Mesenteric fat pad (tissue), 1 donor: Measurements from ENCODE around the gene CD180. TPM values are rescaled to one million over a fixed set of nuclear protein-coding genes. Genes with fewer than 3 reads are reported as not detected.
"Not testable (repeated sequence)": the region's sequence is repeated elsewhere in the genome, so short reads cannot be mapped to it uniquely, and the experiment has no call there.

ENCODE experiments used
- DNase-seq: peaks from one replicate; pipeline ENCODE4 v3.0.0-alpha.2; 2020; ENCODE audit warnings: low spot score
- total RNA-seq: library from RNA; stranded (reverse); fragmentation: NEBNext Ultra II Directional; extraction: Animal tissue kit (Norgen Biotek cat#: 25700); gene quantifications from one replicate; pipeline ENCODE4 v1.2.1, GENCODE V29; 2021
- donor health status: DM: yes; HTN: yes; CAD: no.

The CD180 gene
- total RNA-seq, 1 donor from 2014 or later, result 2.6 TPM

GRCh38 chr5:67189931-67190330 lies 6.7 kb downstream of the CD180 start:
- DNase-seq, result no peak

- no peak for DNase-seq
These were observed 7.6 kb downstream of the CD180 start for GRCh38 chr5:67189079-67189354.

- no peak for DNase-seq
These were observed 8.1 kb downstream of the CD180 start for GRCh38 chr5:67188274-67189078.

- DNase-seq, result no peak
These were observed 9.4 kb downstream of the CD180 start for GRCh38 chr5:67187006-67187715.

GRCh38 chr5:67183859-67184258 lies 12.7 kb downstream of the CD180 start:
- no peak for DNase-seq

- DNase-seq, result no peak
These were observed 14.3 kb downstream of the CD180 start for GRCh38 chr5:67182301-67182790.

DNA sequence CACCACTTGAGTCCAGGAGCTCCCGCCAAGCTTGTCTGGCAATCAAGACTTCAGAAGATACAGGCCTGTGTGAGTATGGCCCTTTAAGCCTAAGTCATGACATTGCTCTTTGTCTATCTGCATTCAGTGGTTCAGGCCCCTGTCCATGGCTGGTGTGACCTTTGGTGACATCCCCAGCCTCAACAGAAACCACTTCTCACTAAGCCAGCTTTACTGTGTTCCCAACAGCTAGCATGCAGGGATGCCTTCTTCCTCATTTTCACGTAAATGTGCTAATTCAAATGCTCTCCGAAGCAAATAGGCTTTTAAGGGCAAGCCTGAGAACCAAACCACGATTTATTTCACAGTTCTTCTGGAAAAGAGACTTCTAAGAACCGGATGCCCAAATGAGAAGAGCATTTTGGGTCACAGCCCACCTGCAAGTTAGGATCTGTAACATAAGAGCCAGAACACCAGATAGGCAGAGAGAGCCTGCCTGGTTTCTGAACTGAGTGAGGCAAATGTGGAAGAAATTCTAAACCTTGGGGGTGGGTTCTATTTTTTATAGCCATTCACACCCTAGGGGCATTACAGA lies 14.9 kb downstream of the CD180 start:
- DNase-seq, result no peak

DNA sequence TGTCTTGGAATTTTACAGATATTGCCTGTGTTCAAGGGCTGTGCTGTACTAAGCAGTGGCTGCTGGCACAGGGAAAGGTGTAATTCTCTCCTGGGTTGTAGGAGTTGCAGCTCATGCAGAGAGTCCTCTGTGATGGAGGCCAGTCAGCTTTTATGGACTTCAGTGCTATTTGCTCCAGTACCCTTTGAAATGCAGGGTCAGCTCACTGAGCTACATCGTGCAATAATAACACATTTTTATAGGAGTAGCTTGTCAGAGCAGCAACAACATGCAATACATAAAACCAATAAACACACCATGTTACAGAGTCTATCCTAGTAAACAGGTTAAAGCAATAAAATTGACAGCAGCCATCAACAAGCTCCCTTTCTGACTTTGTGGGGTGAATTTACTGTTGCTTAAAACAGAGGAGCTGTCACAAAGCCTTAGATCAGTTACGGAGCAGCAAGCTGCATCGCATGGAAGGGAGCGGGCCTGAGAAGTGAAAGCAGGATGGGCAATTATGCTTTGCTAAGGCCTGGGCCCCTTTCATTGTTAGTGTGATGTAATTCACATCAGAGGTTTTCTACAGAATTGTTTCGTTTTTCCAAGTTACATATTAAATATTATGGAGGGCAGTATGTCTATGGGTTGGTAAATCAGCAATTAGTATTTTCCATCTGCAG lies 16.8 kb downstream of the CD180 start:
- no peak for DNase-seq

GRCh38 chr5:67178966-67179365 lies 17.6 kb downstream of the CD180 start:
- no peak for DNase-seq

- DNase-seq, result no peak
These were observed 18.5 kb downstream of the CD180 start for GRCh38 chr5:67178085-67178484.

GRCh38 chr5:67176936-67177335 lies 19.7 kb downstream of the CD180 start:
- no peak for DNase-seq

DNA sequence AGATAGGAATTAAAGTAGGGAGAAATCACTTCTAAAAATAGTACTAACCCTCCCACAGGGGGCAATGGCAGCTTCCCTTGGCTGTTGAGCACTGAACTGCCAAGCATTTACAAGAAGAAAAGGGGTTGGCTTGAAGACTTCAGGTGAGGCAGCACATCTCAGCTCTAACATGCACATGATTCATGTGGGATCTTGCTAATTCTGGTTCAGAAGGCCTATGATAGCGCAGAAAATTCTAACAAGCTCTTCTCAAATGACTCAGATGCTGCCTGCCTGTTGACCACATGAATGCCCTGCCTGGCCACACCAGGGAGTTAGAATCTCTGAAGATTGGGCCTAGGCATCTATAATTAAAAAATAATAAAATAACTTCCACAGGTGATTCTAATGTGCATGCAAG lies 22.6 kb downstream of the CD180 start:
- DNase-seq, result no peak

DNA sequence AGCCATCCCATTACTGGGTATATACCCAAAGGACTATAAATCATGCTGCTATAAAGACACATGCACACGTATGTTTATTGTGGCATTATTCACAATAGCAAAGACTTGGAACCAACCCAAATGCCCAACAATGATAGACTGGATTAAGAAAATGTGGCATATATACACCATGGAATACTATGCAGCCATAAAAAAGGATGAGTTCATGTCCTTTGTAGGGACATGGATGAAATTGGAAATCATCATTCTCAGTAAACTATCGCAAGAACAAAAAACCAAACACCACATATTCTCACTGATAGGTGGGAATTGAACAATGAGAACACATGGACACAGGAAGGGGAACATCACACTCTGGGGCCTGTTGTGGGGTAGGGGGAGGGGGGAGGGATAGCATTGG lies 23.2 kb downstream of the CD180 start:
- not testable (repeated sequence) for DNase-seq

DNA sequence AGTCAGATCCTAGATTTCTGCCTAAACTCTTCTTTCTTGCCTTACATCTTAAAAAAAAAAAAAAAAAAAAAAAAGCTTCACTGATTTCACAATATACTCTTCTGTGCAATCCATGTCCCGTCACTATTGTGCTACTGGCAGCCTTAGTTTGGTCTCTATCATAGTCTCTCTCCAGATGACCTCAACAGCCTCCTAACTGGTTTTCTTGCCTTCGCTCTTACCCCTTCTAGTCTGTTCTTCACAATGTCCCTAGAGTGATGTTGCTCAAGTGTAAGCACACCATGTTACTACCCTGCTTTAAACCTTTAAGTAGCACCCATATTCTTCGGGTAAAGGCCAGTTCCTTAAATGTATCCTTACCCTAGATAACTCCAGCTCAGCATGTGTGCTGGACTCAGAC lies 25.8 kb downstream of the CD180 start:
- DNase-seq, result no peak

GRCh38 chr5:67168069-67168468 lies 28.5 kb downstream of the CD180 start:
- DNase-seq, result no peak

DNA sequence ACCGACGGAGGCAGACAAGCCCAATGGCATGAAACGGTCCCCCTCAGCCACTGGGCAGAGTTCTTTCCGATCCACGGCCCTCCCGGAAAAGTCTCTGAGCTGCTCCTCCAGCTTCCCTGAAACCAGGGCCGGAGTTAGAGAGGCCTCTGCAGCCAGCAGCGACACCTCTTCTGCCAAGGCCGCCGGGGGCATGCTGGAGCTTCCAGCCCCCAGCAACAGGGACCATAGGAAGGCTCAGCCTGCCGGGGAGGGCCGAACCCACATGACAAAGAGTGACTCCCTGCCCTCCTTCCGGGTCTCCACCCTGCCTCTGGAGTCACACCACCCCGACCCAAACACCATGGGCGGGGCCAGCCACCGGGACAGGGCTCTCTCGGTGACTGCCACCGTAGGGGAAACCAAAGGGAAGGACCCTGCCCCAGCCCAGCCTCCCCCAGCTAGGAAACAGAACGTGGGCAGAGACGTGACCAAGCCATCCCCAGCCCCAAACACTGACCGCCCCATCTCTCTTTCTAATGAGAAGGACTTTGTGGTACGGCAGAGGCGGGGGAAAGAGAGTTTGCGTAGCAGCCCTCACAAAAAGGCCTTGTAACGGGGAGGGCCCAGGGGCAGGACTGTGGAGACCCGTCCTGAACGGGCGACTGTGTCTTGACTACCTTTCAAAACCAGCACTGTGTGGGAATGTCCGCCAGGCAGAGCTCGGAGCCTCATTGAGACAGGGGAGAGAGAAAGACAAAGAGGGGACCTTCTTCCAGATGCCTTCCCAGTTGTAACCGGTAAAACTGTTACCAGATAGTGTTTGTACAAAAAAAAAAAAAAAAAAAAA lies 29.9 kb downstream of the CD180 start:
- DNase-seq, result no peak

DNA sequence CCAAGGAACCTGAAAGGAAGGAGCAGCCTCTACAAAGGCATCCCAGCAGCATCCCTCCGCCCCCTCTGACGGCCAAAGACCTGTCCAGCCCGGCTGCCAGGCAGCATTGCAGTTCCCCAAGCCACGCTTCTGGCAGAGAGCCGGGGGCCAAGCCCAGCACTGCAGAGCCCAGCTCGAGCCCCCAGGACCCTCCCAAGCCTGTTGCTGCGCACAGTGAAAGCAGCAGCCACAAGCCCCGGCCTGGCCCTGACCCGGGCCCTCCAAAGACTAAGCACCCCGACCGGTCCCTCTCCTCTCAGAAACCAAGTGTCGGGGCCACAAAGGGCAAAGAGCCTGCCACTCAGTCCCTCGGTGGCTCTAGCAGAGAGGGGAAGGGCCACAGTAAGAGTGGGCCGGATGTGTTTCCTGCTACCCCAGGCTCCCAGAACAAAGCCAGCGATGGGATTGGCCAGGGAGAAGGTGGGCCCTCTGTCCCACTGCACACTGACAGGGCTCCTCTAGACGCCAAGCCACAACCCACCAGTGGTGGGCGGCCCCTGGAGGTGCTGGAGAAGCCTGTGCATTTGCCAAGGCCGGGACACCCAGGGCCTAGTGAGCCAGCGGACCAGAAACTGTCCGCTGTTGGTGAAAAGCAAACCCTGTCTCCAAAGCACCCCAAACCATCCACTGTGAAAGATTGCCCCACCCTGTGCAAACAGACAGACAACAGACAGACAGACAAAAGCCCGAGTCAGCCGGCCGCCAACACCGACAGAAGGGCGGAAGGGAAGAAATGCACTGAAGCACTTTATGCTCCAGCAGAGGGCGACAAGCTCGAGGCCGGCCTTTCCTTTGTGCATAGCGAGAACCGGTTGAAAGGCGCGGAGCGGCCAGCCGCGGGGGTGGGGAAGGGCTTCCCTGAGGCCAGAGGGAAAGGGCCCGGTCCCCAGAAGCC lies 30.8 kb downstream of the CD180 start:
- peak; percentile 95 for DNase-seq

DNA sequence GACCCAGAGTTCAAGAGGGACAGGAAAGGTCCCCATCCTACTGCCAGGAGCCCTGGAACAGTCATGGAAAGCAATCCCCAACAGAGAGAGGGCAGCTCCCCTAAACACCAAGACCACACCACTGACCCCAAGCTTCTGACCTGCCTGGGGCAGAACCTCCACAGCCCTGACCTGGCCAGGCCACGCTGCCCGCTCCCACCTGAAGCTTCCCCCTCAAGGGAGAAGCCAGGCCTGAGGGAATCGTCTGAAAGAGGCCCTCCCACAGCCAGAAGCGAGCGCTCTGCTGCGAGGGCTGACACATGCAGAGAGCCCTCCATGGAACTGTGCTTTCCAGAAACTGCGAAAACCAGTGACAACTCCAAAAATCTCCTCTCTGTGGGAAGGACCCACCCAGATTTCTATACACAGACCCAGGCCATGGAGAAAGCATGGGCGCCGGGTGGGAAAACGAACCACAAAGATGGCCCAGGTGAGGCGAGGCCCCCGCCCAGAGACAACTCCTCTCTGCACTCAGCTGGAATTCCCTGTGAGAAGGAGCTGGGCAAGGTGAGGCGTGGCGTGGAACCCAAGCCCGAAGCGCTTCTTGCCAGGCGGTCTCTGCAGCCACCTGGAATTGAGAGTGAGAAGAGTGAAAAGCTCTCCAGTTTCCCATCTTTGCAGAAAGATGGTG lies 31.6 kb downstream of the CD180 start:
- DNase-seq, result no peak

DNA sequence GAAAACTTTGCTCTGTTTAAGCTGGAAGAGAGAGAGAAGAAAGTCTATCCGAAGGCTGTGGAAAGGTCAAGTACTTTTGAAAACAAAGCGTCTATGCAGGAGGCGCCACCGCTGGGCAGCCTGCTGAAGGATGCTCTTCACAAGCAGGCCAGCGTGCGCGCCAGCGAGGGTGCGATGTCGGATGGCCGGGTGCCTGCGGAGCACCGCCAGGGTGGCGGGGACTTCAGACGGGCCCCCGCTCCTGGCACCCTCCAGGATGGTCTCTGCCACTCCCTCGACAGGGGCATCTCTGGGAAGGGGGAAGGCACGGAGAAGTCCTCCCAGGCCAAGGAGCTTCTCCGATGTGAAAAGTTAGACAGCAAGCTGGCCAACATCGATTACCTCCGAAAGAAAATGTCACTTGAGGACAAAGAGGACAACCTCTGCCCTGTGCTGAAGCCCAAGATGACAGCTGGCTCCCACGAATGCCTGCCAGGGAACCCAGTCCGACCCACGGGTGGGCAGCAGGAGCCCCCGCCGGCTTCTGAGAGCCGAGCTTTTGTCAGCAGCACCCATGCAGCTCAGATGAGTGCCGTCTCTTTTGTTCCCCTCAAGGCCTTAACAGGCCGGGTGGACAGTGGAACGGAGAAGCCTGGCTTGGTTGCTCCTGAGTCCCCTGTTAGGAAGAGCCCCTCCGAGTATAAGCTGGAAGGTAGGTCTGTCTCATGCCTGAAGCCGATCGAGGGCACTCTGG lies 32.6 kb downstream of the CD180 start:
- no peak for DNase-seq
